Transverse colon (tissue), 4 donors: ENCODE results near the gene MCTP2. TPM values are rescaled to one million over a fixed set of nuclear protein-coding genes. Genes with fewer than 3 reads are reported as not detected.

ENCODE experiments used
- DNase-seq: peaks from one replicate; pipeline ENCODE4 v3.0.0-alpha.2; 2019
- H3K27ac ChIP-seq, 4 donors: fragments of 200-600 bp; sonication (generic); 2 replicates each; pipeline ENCODE4 v1.5.1; 2016 to 2018; ENCODE audit warnings: inconsistent platforms in 4 of 4
- H3K27me3 ChIP-seq: fragments of 200-600 bp; sonication (generic); 2 replicates; pipeline ENCODE4 v1.5.1; 2017; ENCODE audit warnings: inconsistent platforms
- H3K36me3 ChIP-seq, 4 donors: fragments of 200-600 bp; sonication (generic); 2 replicates each; pipeline ENCODE4 v1.5.1; 2017 to 2019; ENCODE audit warnings: inconsistent platforms in 4 of 4
- H3K4me1 ChIP-seq, 4 donors: fragments of 200-600 bp; sonication (generic); 2 replicates each; pipeline ENCODE4 v1.5.1; 2017 to 2020; ENCODE audit warnings: inconsistent platforms in 4 of 4
- H3K4me3 ChIP-seq, 4 donors: fragments of 200-600 bp; sonication (generic); 1 replicate in 1 of 4; 2 replicates in 3 of 4; pipeline versions ENCODE4 v1.5.1 to v1.6.1; 2017 to 2019; ENCODE audit warnings: inconsistent platforms in 4 of 4
- H3K9me3 ChIP-seq, 2 donors: fragments of 200-600 bp; sonication (generic); 2 replicates each; pipeline ENCODE4 v1.5.1; 2017 to 2019; ENCODE audit warnings: inconsistent platforms in 2 of 2
- CTCF ChIP-seq, 5 experiments: fragments of 200-600 bp in 3 of 5; fragments of 450-650 bp in 2 of 5; sonication (generic) in 3 of 5; IDR thresholded peaks; 1 replicate in 2 of 5; 2 replicates in 3 of 5; pipeline ENCODE4 v1.5.1; 2016 to 2017; ENCODE audit warnings: antibody characterized with exemption in 5 of 5, inconsistent platforms in 3 of 5, mild to moderate bottlenecking in 2 of 5, moderate library complexity in 1 of 5
- EP300 ChIP-seq: sonication (generic); formaldehyde crosslinking; IDR thresholded peaks from one replicate; pipeline ENCODE4 v1.6.1; 2017; ENCODE audit warnings: antibody characterized with exemption, low read depth
- POLR2A ChIP-seq: fragments of 450-650 bp; IDR thresholded peaks from one replicate; pipeline ENCODE4 v1.6.1; 2016; ENCODE audit warnings: antibody characterized with exemption, mild to moderate bottlenecking, moderate library complexity
- POLR2AphosphoS5 ChIP-seq, 3 donors: sonication (generic); formaldehyde crosslinking; IDR thresholded peaks; one replicate each; pipeline ENCODE4 v1.6.1; 2016; ENCODE audit warnings: antibody characterized with exemption in 3 of 3
- WGBS, 2 donors: methylation state at CpG; one replicate each; pipeline ENCODE4 v1.1.5; 2018; ENCODE audit warnings: low coverage in 1 of 2; 5-methylcytosine and 5-hydroxymethylcytosine counted together
- in situ Hi-C, 4 donors: fragments of 200-750 bp; cut with MboI; loops; one replicate each; pipeline versions ENCODE4 v1.15.0 to v1.15.1; 2017; ENCODE audit warnings: low sequenced_read_pairs in 3 of 4, low pct_ligation_motif_present in 1 of 4, low pct_unique_long_range_greater_than_20kb in 1 of 4
- intact Hi-C: fragments of 100-400 bp; cut with DNase I; formaldehyde crosslinking; loops from one replicate; pipeline ENCODE4 v1.15.1; 2023; ENCODE audit warnings: low total_unique reads
- total RNA-seq, 4 donors: library from RNA; depleted of rRNA; stranded (reverse); fragments of >200 nt; gene quantifications; one replicate each; pipeline ENCODE4 v1.1.0, GENCODE V29; 2016

Gene MCTP2
- total RNA-seq, 4 donors from 2014 or later = 108 to 409 (median 144) TPM

- H3K4me1 ChIP-seq = peaks cover 0 to 4% (median 0%) of the 10 kb centered on the region in 4 donors
- no peak overlapping the region for H3K27ac ChIP-seq
- no peaks in the 10 kb centered on the region for H3K9me3 ChIP-seq
- in situ Hi-C loops = no loop called here
- intact Hi-C loops = no loop called here
- 76 to 92% methylated on average over 2 of the region's 2 CpGs for WGBS, 2 donors
- no peak overlapping the region for H3K4me3 ChIP-seq
- DNase-seq = no peak
- H3K36me3 ChIP-seq = peaks cover 0 to 18% (median 5%) of the 10 kb centered on the region in 4 donors
- TF ChIP-seq EP300 (no peak), CTCF (IDR thresholded peaks at IDR 0.05) (no peak), POLR2A (no peak), POLR2AphosphoS5 (IDR thresholded peaks at IDR 0.05) (no peak)
- H3K27me3 ChIP-seq = no peaks in the 10 kb centered on the region
Observed at GRCh38 chr15:94387442-94387841, 156.1 kb downstream of the MCTP2 start.

GRCh38 chr15:94387849-94388441 lies 156.6 kb downstream of the MCTP2 start:
- no peak for DNase-seq

GRCh38 chr15:94395640-94396039 lies 164.3 kb downstream of the MCTP2 start:
- DNase-seq = no peak
- no peaks in the 10 kb centered on the region for H3K27me3 ChIP-seq
- no peak overlapping the region for H3K27ac ChIP-seq
- no peak for TF ChIP-seq CTCF (IDR thresholded peaks at IDR 0.05)
- TF ChIP-seq EP300 = no peak
- TF ChIP-seq POLR2AphosphoS5 (IDR thresholded peaks at IDR 0.05) = no peak
- TF ChIP-seq POLR2A = no peak
- no peak overlapping the region for H3K4me3 ChIP-seq
- H3K4me1 ChIP-seq = peaks cover 0 to 6% (median 1%) of the 10 kb centered on the region in 4 donors
- intact Hi-C loops (no loop called here), in situ Hi-C loops (no loop called here)
- no peaks in the 10 kb centered on the region for H3K9me3 ChIP-seq
- H3K36me3 ChIP-seq = peaks cover 0 to 3% (median 0%) of the 10 kb centered on the region in 4 donors
- WGBS, 2 donors = 40 to 47% methylated on average over 1 of the region's 1 CpG

More at GRCh38 chr15:94387849-94388441, 156.6 kb downstream of the MCTP2 start:
- Histone ChIP-seq H3K4me3 (no peak overlapping the region), H3K36me3 (peaks cover 0 to 18% (median 5%) of the 10 kb centered on the region in 4 donors), H3K4me1 (peaks cover 0 to 4% (median 0%) of the 10 kb centered on the region in 4 donors), H3K27me3 (no peaks in the 10 kb centered on the region), H3K27ac (no peak overlapping the region), H3K9me3 (no peaks in the 10 kb centered on the region)
- 69 to 83% methylated on average over 1 to 7 of the region's 7 CpGs for WGBS, 2 donors
- intact Hi-C loops = no loop called here
- no peak for TF ChIP-seq CTCF (IDR thresholded peaks at IDR 0.05)
- TF ChIP-seq EP300 = no peak
- no peak for TF ChIP-seq POLR2A
- TF ChIP-seq POLR2AphosphoS5 (IDR thresholded peaks at IDR 0.05) = no peak
- in situ Hi-C loops = no loop called here

GRCh38 chr15:94397337-94397736 lies 166.0 kb downstream of the MCTP2 start:
- in situ Hi-C loops = no loop called here
- no peak for DNase-seq
- TF ChIP-seq POLR2AphosphoS5 (IDR thresholded peaks at IDR 0.05) (no peak), POLR2A (no peak), CTCF (IDR thresholded peaks at IDR 0.05) (no peak), EP300 (no peak)

More at GRCh38 chr15:94397337-94397736, 166.0 kb downstream of the MCTP2 start:
- Histone ChIP-seq H3K4me1 (peaks cover 0 to 6% (median 1%) of the 10 kb centered on the region in 4 donors), H3K4me3 (no peak overlapping the region), H3K27me3 (no peaks in the 10 kb centered on the region), H3K36me3 (peaks cover 0 to 10% (median 0%) of the 10 kb centered on the region in 4 donors), H3K27ac (no peak overlapping the region), H3K9me3 (no peaks in the 10 kb centered on the region)
- WGBS, 2 donors = 75 to 81% methylated on average over 3 of the region's 3 CpGs
- intact Hi-C loops = no loop called here
